GM12878 (cell line): ENCODE measurements around the gene HS3ST3B1. TPM values are rescaled to one million over a fixed set of nuclear protein-coding genes. Genes with fewer than 3 reads are reported as not detected.

Experiments
- ATAC-seq: fragments of 200-7000 bp; cut with Tn5 transposase; 3 replicates; pipeline ENCODE4 v1.9.1; 2020; ENCODE audit warnings: mild to moderate bottlenecking, moderate library complexity
- BruUV-seq: library from RNA; stranded (reverse); fragments of 400-500 nt; replicated peaks from 2 replicates; lab custom pipeline; 2021; lab: Mats Ljungman, UMichigan
- CTCF ChIA-PET: fragments of 300-600 bp; sonication (Branson Sonifier 250); formaldehyde crosslinking; extraction: SDS; loops from one replicate; lab custom pipeline; 2021; ENCODE audit warnings: inconsistent platforms; lab: Yijun Ruan, JAX
- POLR2A ChIA-PET: fragments of 350-600 bp; formaldehyde crosslinking; extraction: SDS; loops from one replicate; lab custom pipeline; 2021; ENCODE audit warnings: inconsistent platforms; lab: Charles Lee
- RAD21 ChIA-PET: fragments of 300-600 bp; sonication (Branson Sonifier 250); formaldehyde crosslinking; loops from one replicate; lab custom pipeline; 2023; ENCODE audit warnings: antibody characterized with exemption; ENCODE audit not compliant: unreplicated experiment; lab: Charles Lee
- SMC1A ChIA-PET: fragments of 300-600 bp; sonication (Branson Sonifier 250); formaldehyde crosslinking; loops from one replicate; lab custom pipeline; 2023; ENCODE audit not compliant: unreplicated experiment, uncharacterized antibody; lab: Charles Lee
- DNase-seq: peaks from one replicate; pipeline ENCODE4 v3.0.0-alpha.2; 2011; ENCODE audit warnings: low read depth, low spot score
- FAIRE-seq: peaks from 3 replicates; lab custom pipeline; 2011; peaks lifted over from hg19 to GRCh38; lab: Jason Lieb, UNC
- H2AFZ ChIP-seq: 2 replicates; pipeline ENCODE4 v1.6.0; 2011; ENCODE audit warnings: low read depth, low read length, control low read depth; ENCODE audit not compliant: control insufficient read depth
- H3K27ac ChIP-seq: 2 replicates; pipeline ENCODE4 v1.5.1; 2011; ENCODE audit warnings: control low read depth; ENCODE audit not compliant: control insufficient read depth, insufficient read depth
- H3K27me3 ChIP-seq, 2 experiments: replicated peaks in 1 of 2; 2 replicates each; pipeline versions ENCODE4 v1.6.0 to v1.6.1; 2011; ENCODE audit warnings: low read length in 1 of 2; ENCODE audit not compliant: control insufficient read depth in 2 of 2, insufficient read depth in 2 of 2
- H3K36me3 ChIP-seq, 2 experiments: 2 replicates each; pipeline ENCODE4 v1.5.1; 2011; ENCODE audit warnings: low read length in 1 of 2; ENCODE audit not compliant: control insufficient read depth in 2 of 2, insufficient read depth in 2 of 2
- H3K4me1 ChIP-seq: 2 replicates; pipeline ENCODE4 v1.6.1; 2011; ENCODE audit warnings: mild to moderate bottlenecking, low read length, moderate library complexity, mixed read lengths; ENCODE audit not compliant: control insufficient read depth, insufficient read depth
- H3K4me2 ChIP-seq: 2 replicates; pipeline ENCODE4 v1.6.0; 2011; ENCODE audit warnings: control low read depth; ENCODE audit not compliant: control insufficient read depth, insufficient read depth
- H3K4me3 ChIP-seq: fragments of 200-600 bp; sonication (generic); 2 replicates; pipeline ENCODE4 v1.5.1; 2016
- H3K79me2 ChIP-seq: 2 replicates; pipeline ENCODE4 v1.6.0; 2011; ENCODE audit warnings: low read length; ENCODE audit not compliant: control insufficient read depth, insufficient read depth
- H3K9ac ChIP-seq: 2 replicates; pipeline ENCODE4 v1.8.0; 2011; ENCODE audit warnings: low read length, control low read depth, mixed read lengths; ENCODE audit not compliant: control insufficient read depth, insufficient read depth
- H3K9me3 ChIP-seq: replicated peaks from 3 replicates; pipeline ENCODE4 v1.5.1; 2011; ENCODE audit warnings: mild to moderate bottlenecking, low read length; ENCODE audit not compliant: control insufficient read depth, insufficient read depth
- H4K20me1 ChIP-seq: 2 replicates; pipeline ENCODE4 v1.6.0; 2011; ENCODE audit not compliant: control insufficient read depth, insufficient read depth
- CREB1 ChIP-seq: IDR thresholded peaks from 2 replicates; pipeline ENCODE4 v1.6.1; 2012; ENCODE audit warnings: low read depth, mild to moderate bottlenecking, inconsistent platforms
- FOXM1 ChIP-seq: IDR thresholded peaks from 2 replicates; pipeline ENCODE4 v1.6.1; 2012; ENCODE audit warnings: low read depth, mild to moderate bottlenecking, inconsistent platforms, low read length, moderate library complexity
- GABPA ChIP-seq: IDR thresholded peaks from 2 replicates; pipeline ENCODE4 v1.6.1; 2014; ENCODE audit warnings: antibody characterized with exemption, low read depth, mild to moderate bottlenecking, inconsistent platforms
- KLF5 ChIP-seq: fragments of 450-650 bp; IDR thresholded peaks from 2 replicates; pipeline ENCODE4 v1.6.1; 2014; ENCODE audit warnings: mild to moderate bottlenecking; ENCODE audit not compliant: partially characterized antibody
- MYB ChIP-seq: fragments of 150-350 bp; IDR thresholded peaks from 2 replicates; pipeline ENCODE4 v1.6.1; 2014; ENCODE audit warnings: mild to moderate bottlenecking, low read depth, low read length, borderline replicate concordance
- SPI1 ChIP-seq: IDR thresholded peaks from 2 replicates; pipeline ENCODE4 v1.6.1; 2011; ENCODE audit warnings: low read depth, mild to moderate bottlenecking, low read length, moderate library complexity, borderline replicate concordance; ENCODE audit not compliant: insufficient read depth
- SREBF2 ChIP-seq: IDR thresholded peaks from 2 replicates; pipeline ENCODE4 v1.6.1; 2012; ENCODE audit warnings: mild to moderate bottlenecking, low read length
- SUPT20H ChIP-seq: IDR thresholded peaks from 2 replicates; pipeline ENCODE4 v1.6.1; 2011; ENCODE audit warnings: low read depth, mild to moderate bottlenecking, low read length, moderate library complexity, borderline replicate concordance; ENCODE audit not compliant: control insufficient read depth
- SUZ12 ChIP-seq: fragments of 200-600 bp; sonication (generic); IDR thresholded peaks from one replicate; pipeline ENCODE4 v1.6.1; 2018; ENCODE audit warnings: antibody characterized with exemption, mild to moderate bottlenecking; ENCODE audit not compliant: unreplicated experiment
- WGBS: methylation state at CpG from one replicate; pipeline ENCODE4 v1.1.6; 2016; ENCODE audit warnings: low lambda C conversion rate; ENCODE audit not compliant: insufficient replicate concordance, insufficient coverage; ENCODE audit errors: missing lambda C conversion rate; 5-methylcytosine and 5-hydroxymethylcytosine counted together
- in situ Hi-C: fragments of 300-500 bp; cut with MboI; formaldehyde crosslinking; loops from 9 replicates; pipeline ENCODE4 v1.14.3; 2018; ENCODE audit warnings: mixed read lengths
- intact Hi-C: fragments of 100-400 bp; cut with micrococcal nuclease; formaldehyde crosslinking; loops from one replicate; pipeline ENCODE4 v1.14.2; 2022; ENCODE audit not compliant: unreplicated experiment
- polyA plus RNA-seq, 11 experiments: library from polyadenylated mRNA; depleted of rRNA in 4 of 11; unstranded in 6 of 11; stranded (reverse) in 5 of 11; fragments of >200 nt; fragmentation: Nextera tagmentation in 4 of 11; fragmentation: Illumina TruSeq in 1 of 11; extraction: Ambion mirVana in 4 of 11; extraction: Trizol in 1 of 11; gene quantifications; 1 replicate in 1 of 11; 2 replicates in 10 of 11; pipeline versions ENCODE4 v1.2.1 to v1.2.3, GENCODE V29; 2011 to 2016; ENCODE audit warnings: inconsistent platforms in 2 of 11, missing spikeins in 2 of 11, low read depth in 1 of 11
- total RNA-seq, 4 experiments: library from RNA; depleted of rRNA in 3 of 4; stranded (reverse); fragments of >200 nt in 3 of 4; fragmentation: Illumina TruSeq in 1 of 4; extraction: Trizol in 1 of 4; gene quantifications; 2 replicates each; pipeline versions ENCODE4 v1.2.1 to v1.2.3, GENCODE V29; 2013 to 2021
- TF ChIP-seq, protein P1 (sequence below): fragments of 450-650 bp; IDR thresholded peaks from 2 replicates; pipeline ENCODE4 v1.6.1; 2016; ENCODE audit warnings: mild to moderate bottlenecking
- TF ChIP-seq, protein P2 (sequence below): IDR thresholded peaks from 2 replicates; pipeline ENCODE4 v1.6.1; 2011; ENCODE audit warnings: mild to moderate bottlenecking, low read depth, low read length, moderate library complexity; ENCODE audit not compliant: insufficient replicate concordance

The HS3ST3B1 gene
- total and polyA plus RNA-seq, 10 of the 15 experiments (the other 5 are each of a cell fraction or from before 2014, with no cell fraction given) = 0.03 to 0.14 (median 0.06) TPM; not detected in 3

DNA sequence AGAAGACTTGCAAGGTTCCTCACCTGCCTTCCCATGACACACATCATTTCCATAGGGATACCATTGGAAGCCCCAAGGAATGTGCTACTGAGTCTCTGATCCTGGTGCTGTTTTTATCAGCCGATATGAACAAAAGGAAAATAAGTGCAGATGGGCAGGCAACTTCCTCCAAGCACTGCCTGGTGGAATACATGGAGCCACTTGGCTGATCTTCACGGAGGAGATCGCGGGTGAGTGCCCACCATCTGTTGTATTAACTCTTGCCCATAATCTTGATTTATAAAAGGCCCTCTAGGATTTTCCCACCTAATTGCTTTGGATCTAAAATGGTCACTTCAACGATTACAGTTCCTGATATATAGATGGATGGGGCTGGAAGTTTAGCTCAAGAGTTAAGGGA is 39.5 kb upstream of the HS3ST3B1 start:
- H4K20me1 ChIP-seq = no peaks in the 10 kb centered on the region
- H2AFZ ChIP-seq = no peak overlapping the region
- ChIA-PET CTCF (no interaction called here), RAD21 (no interaction called here), SMC1A (no interaction called here), POLR2A (no interaction called here)
- intact Hi-C loops = no loop called here
- no peaks in the 10 kb centered on the region for H3K4me1 ChIP-seq
- no peak overlapping the region for H3K4me2 ChIP-seq
- WGBS = 16% methylated on average over 5 of the region's 5 CpGs
- H3K4me3 ChIP-seq = no peak overlapping the region
- no peak overlapping the region for H3K27ac ChIP-seq
- no TSS peak for BruUV-seq
- H3K36me3 ChIP-seq = no peaks in the 10 kb centered on the region
- DNase-seq = no peak
- H3K9me3 ChIP-seq = no peaks in the 10 kb centered on the region
- no peak for TF ChIP-seq FOXM1
- TF ChIP-seq SPI1 = no peak
- TF ChIP-seq CREB1 = no peak
- no peak for TF ChIP-seq MYB
- TF ChIP-seq, protein P1, sequence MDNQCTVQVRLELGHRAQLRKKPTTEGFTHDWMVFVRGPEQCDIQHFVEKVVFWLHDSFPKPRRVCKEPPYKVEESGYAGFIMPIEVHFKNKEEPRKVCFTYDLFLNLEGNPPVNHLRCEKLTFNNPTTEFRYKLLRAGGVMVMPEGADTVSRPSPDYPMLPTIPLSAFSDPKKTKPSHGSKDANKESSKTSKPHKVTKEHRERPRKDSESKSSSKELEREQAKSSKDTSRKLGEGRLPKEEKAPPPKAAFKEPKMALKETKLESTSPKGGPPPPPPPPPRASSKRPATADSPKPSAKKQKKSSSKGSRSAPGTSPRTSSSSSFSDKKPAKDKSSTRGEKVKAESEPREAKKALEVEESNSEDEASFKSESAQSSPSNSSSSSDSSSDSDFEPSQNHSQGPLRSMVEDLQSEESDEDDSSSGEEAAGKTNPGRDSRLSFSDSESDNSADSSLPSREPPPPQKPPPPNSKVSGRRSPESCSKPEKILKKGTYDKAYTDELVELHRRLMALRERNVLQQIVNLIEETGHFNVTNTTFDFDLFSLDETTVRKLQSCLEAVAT = no peak
- TF ChIP-seq, protein P2, sequence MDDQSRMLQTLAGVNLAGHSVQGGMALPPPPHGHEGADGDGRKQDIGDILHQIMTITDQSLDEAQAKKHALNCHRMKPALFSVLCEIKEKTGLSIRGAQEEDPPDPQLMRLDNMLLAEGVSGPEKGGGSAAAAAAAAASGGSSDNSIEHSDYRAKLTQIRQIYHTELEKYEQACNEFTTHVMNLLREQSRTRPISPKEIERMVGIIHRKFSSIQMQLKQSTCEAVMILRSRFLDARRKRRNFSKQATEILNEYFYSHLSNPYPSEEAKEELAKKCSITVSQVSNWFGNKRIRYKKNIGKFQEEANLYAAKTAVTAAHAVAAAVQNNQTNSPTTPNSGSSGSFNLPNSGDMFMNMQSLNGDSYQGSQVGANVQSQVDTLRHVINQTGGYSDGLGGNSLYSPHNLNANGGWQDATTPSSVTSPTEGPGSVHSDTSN = no peak
- no peak for TF ChIP-seq SREBF2
- TF ChIP-seq KLF5 = no peak
- TF ChIP-seq SUPT20H = no peak
- no peak for TF ChIP-seq GABPA
- no peak for TF ChIP-seq SUZ12
- in situ Hi-C loops = no loop called here
- no peaks in the 10 kb centered on the region for H3K27me3 ChIP-seq
- no peak overlapping the region for H3K9ac ChIP-seq
- FAIRE-seq = no peak
- ATAC-seq = no peak
- no peaks in the 10 kb centered on the region for H3K79me2 ChIP-seq
